ENCODE results near the gene MT2A.

MT2A gene

GRCh38 chr16:56606476-56607108 lies 1.8 kb upstream of the MT2A start:
- peak; percentile 98 for DNase-seq (ENCODE audit: low read depth)
- no peak for TF ChIP-seq CTCF (conservative IDR thresholded peaks at IDR 0.05; ENCODE audit: control insufficient read depth, insufficient read depth, low read depth, low read length)
- peak overlapping the region; percentile 40 for H3K4me3 ChIP-seq (ENCODE audit: control insufficient read depth, low read depth, low read length)

GRCh38 chr16:56607109-56607618 lies 1.2 kb upstream of the MT2A start:
- H3K4me3 ChIP-seq (ENCODE audit: control insufficient read depth, low read depth, low read length), result peak overlapping the region; percentile 40
- peak; percentile 100 for DNase-seq (ENCODE audit: low read depth)
- no peak for TF ChIP-seq CTCF (conservative IDR thresholded peaks at IDR 0.05; ENCODE audit: control insufficient read depth, insufficient read depth, low read depth, low read length)

GRCh38 chr16:56607675-56608042 lies 725 bp upstream of the MT2A start:
- TF ChIP-seq CTCF (conservative IDR thresholded peaks at IDR 0.05; ENCODE audit: control insufficient read depth, insufficient read depth, low read depth, low read length), result no peak
- DNase-seq (ENCODE audit: low read depth), result no peak
- peak overlapping the region; percentile 43 for H3K4me3 ChIP-seq (ENCODE audit: control insufficient read depth, low read depth, low read length)

- DNase-seq (ENCODE audit: low read depth), result no peak
- peak overlapping the region; percentile 81 for H3K4me3 ChIP-seq (ENCODE audit: control insufficient read depth, low read depth, low read length)
- no peak for TF ChIP-seq CTCF (conservative IDR thresholded peaks at IDR 0.05; ENCODE audit: control insufficient read depth, insufficient read depth, low read depth, low read length)
These were observed 585 bp downstream of the MT2A start for GRCh38 chr16:56608876-56609462.

GRCh38 chr16:56609463-56609921 lies 1.1 kb downstream of the MT2A start:
- no peak for TF ChIP-seq CTCF (conservative IDR thresholded peaks at IDR 0.05; ENCODE audit: control insufficient read depth, insufficient read depth, low read depth, low read length)

GRCh38 chr16:56610017-56610608 lies 1.7 kb downstream of the MT2A start:
- H3K4me3 ChIP-seq (ENCODE audit: control insufficient read depth, low read depth, low read length), result peak overlapping the region; percentile 81

More at GRCh38 chr16:56609463-56609921, 1.1 kb downstream of the MT2A start:
- peak; percentile 92 for DNase-seq (ENCODE audit: low read depth)
- peak overlapping the region; percentile 81 for H3K4me3 ChIP-seq (ENCODE audit: control insufficient read depth, low read depth, low read length)

More at GRCh38 chr16:56610017-56610608, 1.7 kb downstream of the MT2A start:
- no peak for TF ChIP-seq CTCF (conservative IDR thresholded peaks at IDR 0.05; ENCODE audit: control insufficient read depth, insufficient read depth, low read depth, low read length)
- DNase-seq (ENCODE audit: low read depth), result peak; percentile 98
